HepG2 (cell line): ENCODE data around the gene NUDCD3. TPM values are rescaled to one million over a fixed set of nuclear protein-coding genes. Genes with fewer than 3 reads are reported as not detected.
A peak's percentile ranks its signal among the peaks of the same experiment; 100 is the strongest.

Experiments
- ATAC-seq: fragments of 200-7000 bp; cut with Tn5 transposase; 3 replicates; pipeline ENCODE4 v1.9.1; 2020; ENCODE audit warnings: mild to moderate bottlenecking, moderate library complexity
- BruUV-seq: library from RNA; stranded (reverse); fragments of 400-500 nt; replicated peaks from 2 replicates; lab custom pipeline; 2021; lab: Mats Ljungman, UMichigan
- CTCF ChIA-PET: fragments of 300-600 bp; formaldehyde crosslinking; extraction: SDS; loops from one replicate; lab custom pipeline; 2021; ENCODE audit warnings: low total read pairs, inconsistent platforms, low intra/inter-chr PET ratio; lab: Yijun Ruan, JAX
- POLR2A ChIA-PET: fragments of 350-600 bp; sonication (Branson Sonifier 250); formaldehyde crosslinking; loops from one replicate; lab custom pipeline; 2020; ENCODE audit warnings: antibody characterized with exemption, inconsistent platforms; lab: Yijun Ruan, JAX
- DNase-seq: peaks from one replicate; pipeline ENCODE4 v3.0.0-alpha.2; 2015; ENCODE audit warnings: low spot score
- FAIRE-seq: peaks from 3 replicates; lab custom pipeline; 2011; peaks lifted over from hg19 to GRCh38; lab: Jason Lieb, UNC
- H2AFZ ChIP-seq: one replicate; pipeline ENCODE4 v1.6.1; 2011; ENCODE audit warnings: low read length, inconsistent platforms
- H3K27ac ChIP-seq: fragments of 300-600 bp; 3 replicates; pipeline ENCODE4 v1.8.0; 2011; ENCODE audit warnings: mixed run types, mild to moderate bottlenecking, mixed read lengths, low read length, inconsistent platforms; ENCODE audit not compliant: insufficient read depth; ENCODE audit errors: extremely low read length
- H3K27me3 ChIP-seq, 2 experiments: fragments of 200-600 bp in 1 of 2; 2 replicates in 1 of 2; 3 replicates in 1 of 2; pipeline versions ENCODE4 v1.6.0 to v1.8.0; 2011; ENCODE audit warnings: low read length in 2 of 2, mild to moderate bottlenecking in 2 of 2, moderate library complexity in 2 of 2, inconsistent platforms in 1 of 2; ENCODE audit not compliant: insufficient read depth in 2 of 2, control insufficient read depth in 1 of 2
- H3K36me3 ChIP-seq, 2 experiments: fragments of 200-600 bp in 1 of 2; replicated peaks in 1 of 2; 2 replicates in 1 of 2; 3 replicates in 1 of 2; pipeline versions ENCODE4 v1.5.1 to v1.8.0; 2011; ENCODE audit warnings: low read length in 2 of 2, inconsistent platforms in 1 of 2; ENCODE audit not compliant: insufficient read depth in 2 of 2, control insufficient read depth in 1 of 2
- H3K4me1 ChIP-seq: 2 replicates; pipeline ENCODE4 v1.5.1; 2012; ENCODE audit warnings: low read length, inconsistent platforms; ENCODE audit not compliant: insufficient read depth
- H3K4me2 ChIP-seq: 2 replicates; pipeline ENCODE4 v1.6.0; 2011; ENCODE audit warnings: low read depth, low read length, inconsistent platforms
- H3K4me3 ChIP-seq, 3 experiments: fragments of 200-600 bp in 1 of 3; sonication (generic), shearing (Covaris generic) in 1 of 3; replicated peaks in 1 of 3; 2 replicates each; pipeline ENCODE4 v1.5.1; 2011 to 2016; ENCODE audit warnings: low read length in 3 of 3, inconsistent platforms in 2 of 3, low read depth in 2 of 3, mild to moderate bottlenecking in 2 of 3, control low read depth in 1 of 3, mixed read lengths in 1 of 3; ENCODE audit not compliant: insufficient read depth in 1 of 3
- H3K79me2 ChIP-seq: one replicate; pipeline ENCODE4 v1.6.1; 2011; ENCODE audit warnings: low read length, inconsistent platforms; ENCODE audit not compliant: insufficient read depth
- H3K9ac ChIP-seq: 2 replicates; pipeline ENCODE4 v1.6.0; 2011; ENCODE audit warnings: mild to moderate bottlenecking, low read depth, low read length, inconsistent platforms; ENCODE audit not compliant: insufficient read depth
- H3K9me3 ChIP-seq: 2 replicates; pipeline ENCODE4 v1.5.1; 2012; ENCODE audit warnings: mild to moderate bottlenecking, low read length
- H4K20me1 ChIP-seq: 2 replicates; pipeline ENCODE4 v1.6.0; 2011; ENCODE audit warnings: inconsistent platforms, mild to moderate bottlenecking, low read length, moderate library complexity; ENCODE audit not compliant: insufficient read depth
- RAD21 ChIP-seq: fragments of 450-650 bp; formaldehyde crosslinking; IDR thresholded peaks from 2 replicates; pipeline ENCODE4 v1.5.0; 2020; ENCODE audit warnings: mild to moderate bottlenecking
- RFXAP ChIP-seq: sonication (generic); formaldehyde crosslinking; IDR thresholded peaks from 2 replicates; pipeline ENCODE4 v1.4.0; 2020; ENCODE audit warnings: missing genetic modification reagents, borderline replicate concordance
- SMC3 ChIP-seq: IDR thresholded peaks from 2 replicates; pipeline ENCODE4 v1.6.1; 2011; ENCODE audit warnings: low read length, improper control_type of control experiment
- STAG1 ChIP-seq: sonication (generic); formaldehyde crosslinking; IDR thresholded peaks from 2 replicates; pipeline ENCODE4 v1.4.0; 2020; ENCODE audit warnings: missing genetic modification reagents
- WGBS: methylation state at CpG from one replicate; pipeline ENCODE4 v1.1.6; 2017; ENCODE audit warnings: low lambda C conversion rate; 5-methylcytosine and 5-hydroxymethylcytosine counted together
- in situ Hi-C: cut with HindIII; loops from 2 replicates; pipeline ENCODE4 v1.10.0; 2017; ENCODE audit warnings: low pct_unique_long_range_greater_than_20kb; ENCODE audit not compliant: extremely low pct_ligation_motif_present
- intact Hi-C: fragments of 100-400 bp; cut with micrococcal nuclease; formaldehyde crosslinking; loops from one replicate; pipeline ENCODE4 v1.10.0; 2022; ENCODE audit not compliant: unreplicated experiment
- polyA plus RNA-seq, 8 experiments: library from polyadenylated mRNA; depleted of rRNA in 3 of 8; stranded (reverse) in 7 of 8; unstranded in 1 of 8; fragments of >200 nt; fragmentation: Illumina TruSeq in 4 of 8; extraction: Trizol in 4 of 8; gene quantifications; 2 replicates each; pipeline versions ENCODE4 v1.2.1 to v1.2.3, GENCODE V29; 2011 to 2016; ENCODE audit warnings: low read depth in 4 of 8, missing spikeins in 1 of 8, mixed read lengths in 1 of 8; ENCODE audit not compliant: insufficient read depth in 1 of 8
- total RNA-seq, 5 experiments: library from RNA; depleted of rRNA; stranded (reverse); fragments of >200 nt; fragmentation: Illumina TruSeq; extraction: Trizol; gene quantifications; 2 replicates each; pipeline ENCODE4 v1.2.3, GENCODE V29; 2016; ENCODE audit warnings: low read depth in 1 of 5
- TF ChIP-seq, protein P1 (sequence below): sonication (generic); formaldehyde crosslinking; IDR thresholded peaks from 2 replicates; pipeline ENCODE4 v1.4.0; 2020; ENCODE audit warnings: missing genetic modification reagents
- TF ChIP-seq, protein P2 (sequence below): sonication (generic); formaldehyde crosslinking; IDR thresholded peaks from 2 replicates; pipeline ENCODE4 v1.5.0; 2020; ENCODE audit warnings: mild to moderate bottlenecking, missing genetic modification reagents, moderate library complexity
- TF ChIP-seq, protein P3 (sequence below): sonication (generic); formaldehyde crosslinking; IDR thresholded peaks from 2 replicates; pipeline ENCODE4 v1.4.0; 2020; ENCODE audit warnings: missing genetic modification reagents, borderline replicate concordance

Gene NUDCD3
- total and polyA plus RNA-seq, 2 of the 13 experiments (the other 11 are each of a cell fraction or from before 2014, with no cell fraction given) = 20.8 to 49.9 TPM

DNA sequence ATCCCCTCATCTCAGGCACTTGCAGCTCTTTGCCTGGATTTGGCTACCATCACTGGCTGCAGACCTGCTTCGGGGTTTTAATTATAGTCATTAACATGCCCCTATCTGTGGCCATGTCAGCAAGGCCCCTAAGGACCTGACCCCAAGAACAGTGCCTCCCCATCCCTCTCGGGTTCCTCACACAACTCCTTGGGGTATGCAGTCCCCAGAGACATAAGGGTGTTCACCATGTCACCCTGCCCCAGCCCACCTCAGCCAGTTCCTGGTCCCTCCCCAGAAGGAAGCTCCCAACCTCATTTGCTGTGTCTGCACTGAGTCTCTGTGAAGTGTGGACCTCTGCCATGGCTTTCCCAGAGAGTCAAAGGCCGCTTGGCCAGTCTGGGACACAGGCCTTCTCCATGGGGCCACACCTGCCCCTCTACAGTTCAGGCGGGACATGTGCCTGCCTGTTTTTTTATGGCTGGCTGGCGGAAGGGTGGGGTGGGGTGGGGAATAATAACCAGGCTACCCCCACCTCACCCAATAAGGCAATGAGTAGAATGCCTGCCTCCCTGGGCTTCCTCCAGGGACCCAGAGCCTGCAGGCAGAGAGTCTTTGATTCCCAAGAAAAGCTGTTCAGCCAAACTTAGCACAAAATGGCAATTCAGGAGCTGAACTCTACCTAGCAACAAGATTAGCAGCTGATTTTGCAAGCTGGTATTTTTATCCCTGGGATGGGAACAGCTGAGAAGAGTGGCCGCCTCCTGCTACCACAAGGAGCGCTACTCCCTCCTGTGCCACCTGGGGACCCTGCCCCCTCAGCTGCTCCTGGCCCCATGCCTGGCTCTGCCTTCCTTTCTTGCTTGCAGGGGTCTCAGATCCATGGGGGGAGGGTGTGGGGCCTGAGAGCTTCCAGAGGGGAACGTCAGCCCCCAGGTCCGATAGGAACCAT is 141.3 kb downstream of the NUDCD3 start (continued):
- TF ChIP-seq, protein P1, sequence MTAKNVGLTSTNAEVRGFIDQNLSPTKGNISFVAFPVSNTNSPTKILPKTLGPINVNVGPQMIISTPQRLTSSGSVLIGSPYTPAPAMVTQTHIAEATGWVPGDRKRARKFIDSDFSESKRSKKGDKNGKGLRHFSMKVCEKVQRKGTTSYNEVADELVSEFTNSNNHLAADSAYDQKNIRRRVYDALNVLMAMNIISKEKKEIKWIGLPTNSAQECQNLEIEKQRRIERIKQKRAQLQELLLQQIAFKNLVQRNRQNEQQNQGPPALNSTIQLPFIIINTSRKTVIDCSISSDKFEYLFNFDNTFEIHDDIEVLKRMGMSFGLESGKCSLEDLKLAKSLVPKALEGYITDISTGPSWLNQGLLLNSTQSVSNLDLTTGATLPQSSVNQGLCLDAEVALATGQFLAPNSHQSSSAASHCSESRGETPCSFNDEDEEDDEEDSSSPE (CRISPR knock-in tag) = no peak
- TF ChIP-seq RFXAP (CRISPR knock-in tag) = peak; percentile 83; the same call in 1 of the 2 replicates
- TF ChIP-seq, protein P2, sequence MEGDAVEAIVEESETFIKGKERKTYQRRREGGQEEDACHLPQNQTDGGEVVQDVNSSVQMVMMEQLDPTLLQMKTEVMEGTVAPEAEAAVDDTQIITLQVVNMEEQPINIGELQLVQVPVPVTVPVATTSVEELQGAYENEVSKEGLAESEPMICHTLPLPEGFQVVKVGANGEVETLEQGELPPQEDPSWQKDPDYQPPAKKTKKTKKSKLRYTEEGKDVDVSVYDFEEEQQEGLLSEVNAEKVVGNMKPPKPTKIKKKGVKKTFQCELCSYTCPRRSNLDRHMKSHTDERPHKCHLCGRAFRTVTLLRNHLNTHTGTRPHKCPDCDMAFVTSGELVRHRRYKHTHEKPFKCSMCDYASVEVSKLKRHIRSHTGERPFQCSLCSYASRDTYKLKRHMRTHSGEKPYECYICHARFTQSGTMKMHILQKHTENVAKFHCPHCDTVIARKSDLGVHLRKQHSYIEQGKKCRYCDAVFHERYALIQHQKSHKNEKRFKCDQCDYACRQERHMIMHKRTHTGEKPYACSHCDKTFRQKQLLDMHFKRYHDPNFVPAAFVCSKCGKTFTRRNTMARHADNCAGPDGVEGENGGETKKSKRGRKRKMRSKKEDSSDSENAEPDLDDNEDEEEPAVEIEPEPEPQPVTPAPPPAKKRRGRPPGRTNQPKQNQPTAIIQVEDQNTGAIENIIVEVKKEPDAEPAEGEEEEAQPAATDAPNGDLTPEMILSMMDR (CRISPR knock-in tag) = peak; percentile 41; the same call in 1 of the 2 replicates

DNA sequence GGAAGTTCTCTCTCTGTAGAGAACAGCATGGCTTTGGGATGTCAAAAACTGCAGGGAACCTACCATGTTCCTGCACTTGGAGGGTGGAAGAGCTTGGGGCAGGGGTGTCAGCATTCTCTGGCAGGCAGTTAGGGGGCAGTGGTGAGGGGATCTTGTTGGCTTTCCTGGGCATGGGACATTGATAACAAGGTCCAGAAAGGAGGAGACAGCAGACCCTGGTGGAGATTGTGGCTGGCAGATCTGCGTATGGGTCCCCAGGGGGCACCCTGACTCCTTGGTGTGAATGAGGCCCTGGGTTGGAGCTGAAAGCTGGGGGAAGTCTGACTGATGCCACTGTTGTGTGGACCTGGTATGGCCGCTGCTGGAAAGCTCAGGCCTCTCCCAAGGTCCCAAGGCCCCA is 142.2 kb downstream of the NUDCD3 start:
- no peak overlapping the region for H3K4me3 ChIP-seq
- H4K20me1 ChIP-seq = no peaks in the 10 kb centered on the region
- H3K9me3 ChIP-seq = no peaks in the 10 kb centered on the region
- no TSS peak for BruUV-seq
- H3K9ac ChIP-seq = no peak overlapping the region
- no peak overlapping the region for H3K27ac ChIP-seq
- no peak overlapping the region for H2AFZ ChIP-seq
- WGBS = no CpG with 5 or more reads among the region's 2 CpGs
- ChIA-PET POLR2A (no interaction called here), CTCF (no interaction called here)
- H3K4me2 ChIP-seq = no peak overlapping the region
- in situ Hi-C loops (no loop called here), intact Hi-C loops (no loop called here)
- ATAC-seq (peak; percentile 94), DNase-seq (peak; percentile 51), FAIRE-seq (no peak)
- H3K27me3 ChIP-seq = 0 out of 5 replicates have a peak, but pooled peaks cover 0 to 3% of the 10 kb centered on the region in 2 experiments
- H3K4me1 ChIP-seq = no peaks in the 10 kb centered on the region
- no peaks in the 10 kb centered on the region for H3K79me2 ChIP-seq
- H3K36me3 ChIP-seq = no peaks in the 10 kb centered on the region
- TF ChIP-seq STAG1 (CRISPR knock-in tag) = peak; percentile 57
- TF ChIP-seq SMC3 = peak; percentile 28; the same call in 1 of the 2 replicates
- TF ChIP-seq, protein P2 (CRISPR knock-in tag) = peak; percentile 62
- peak; percentile 27; the same call in 1 of the 2 replicates for TF ChIP-seq RAD21 (CRISPR knock-in tag)
- TF ChIP-seq, protein P3, sequence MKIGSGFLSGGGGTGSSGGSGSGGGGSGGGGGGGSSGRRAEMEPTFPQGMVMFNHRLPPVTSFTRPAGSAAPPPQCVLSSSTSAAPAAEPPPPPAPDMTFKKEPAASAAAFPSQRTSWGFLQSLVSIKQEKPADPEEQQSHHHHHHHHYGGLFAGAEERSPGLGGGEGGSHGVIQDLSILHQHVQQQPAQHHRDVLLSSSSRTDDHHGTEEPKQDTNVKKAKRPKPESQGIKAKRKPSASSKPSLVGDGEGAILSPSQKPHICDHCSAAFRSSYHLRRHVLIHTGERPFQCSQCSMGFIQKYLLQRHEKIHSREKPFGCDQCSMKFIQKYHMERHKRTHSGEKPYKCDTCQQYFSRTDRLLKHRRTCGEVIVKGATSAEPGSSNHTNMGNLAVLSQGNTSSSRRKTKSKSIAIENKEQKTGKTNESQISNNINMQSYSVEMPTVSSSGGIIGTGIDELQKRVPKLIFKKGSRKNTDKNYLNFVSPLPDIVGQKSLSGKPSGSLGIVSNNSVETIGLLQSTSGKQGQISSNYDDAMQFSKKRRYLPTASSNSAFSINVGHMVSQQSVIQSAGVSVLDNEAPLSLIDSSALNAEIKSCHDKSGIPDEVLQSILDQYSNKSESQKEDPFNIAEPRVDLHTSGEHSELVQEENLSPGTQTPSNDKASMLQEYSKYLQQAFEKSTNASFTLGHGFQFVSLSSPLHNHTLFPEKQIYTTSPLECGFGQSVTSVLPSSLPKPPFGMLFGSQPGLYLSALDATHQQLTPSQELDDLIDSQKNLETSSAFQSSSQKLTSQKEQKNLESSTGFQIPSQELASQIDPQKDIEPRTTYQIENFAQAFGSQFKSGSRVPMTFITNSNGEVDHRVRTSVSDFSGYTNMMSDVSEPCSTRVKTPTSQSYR = no peak
